GM10847 (cell line): ENCODE data around the gene PLEKHA3.

ENCODE experiments used
- POLR2A ChIP-seq: IDR thresholded peaks from 2 replicates; pipeline ENCODE4 v1.6.1; 2011; ENCODE audit not compliant: insufficient read length; ENCODE audit errors: extremely low read depth

PLEKHA3 gene

DNA sequence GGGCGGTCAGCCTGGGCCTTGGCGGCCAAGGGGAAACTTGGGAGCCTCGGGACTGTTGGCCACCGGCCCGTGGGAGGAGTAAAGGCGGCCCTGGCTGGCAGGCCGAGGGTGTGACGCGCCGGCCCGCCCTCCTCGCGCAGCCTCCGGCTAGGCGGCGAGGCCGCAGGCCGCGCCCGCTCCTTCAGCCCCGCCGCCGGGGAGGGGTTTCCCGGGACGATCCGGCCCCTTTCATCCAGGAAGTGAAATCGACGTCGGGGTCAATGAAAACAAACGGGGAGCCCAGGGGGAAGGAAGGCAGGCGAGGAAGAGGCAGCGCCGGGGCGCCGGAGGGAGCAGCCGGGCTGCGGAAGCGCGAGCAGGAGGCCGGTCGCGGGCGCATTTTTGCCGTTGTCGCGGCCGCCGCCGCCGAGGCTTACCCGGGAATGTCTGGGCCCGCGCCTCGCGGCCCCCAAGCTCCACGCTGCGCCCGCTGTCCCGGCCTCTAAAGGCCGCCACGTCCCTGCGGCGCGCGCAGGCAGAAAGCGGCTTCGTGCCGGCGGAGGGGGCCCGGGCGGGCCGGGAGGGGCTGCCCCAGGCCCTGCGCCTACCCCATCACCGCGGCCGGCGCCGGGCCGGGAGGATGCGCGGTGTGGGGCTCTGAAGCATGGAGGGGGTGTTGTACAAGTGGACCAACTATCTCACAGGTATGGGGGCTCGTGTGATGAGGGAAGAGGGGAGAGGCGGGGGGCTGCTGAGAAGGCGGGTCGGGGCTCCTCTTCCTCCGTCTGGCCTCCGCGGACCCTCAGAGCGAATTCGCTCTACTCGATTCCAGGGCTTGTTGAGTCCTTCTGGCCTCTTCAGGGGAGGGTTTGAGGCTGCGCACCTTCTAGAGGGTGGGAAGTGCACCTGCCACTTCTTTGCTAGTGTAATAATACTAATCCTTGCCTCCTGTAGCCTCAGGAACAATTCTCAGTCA lies at the start of gene PLEKHA3:
Gene PLEKHA3 (plus strand): TSS at position 231 of the 955 bp plus-strand sequence. CDS start 413 bp downstream, at position 644.
- TF ChIP-seq POLR2A, result peak; percentile 19

DNA sequence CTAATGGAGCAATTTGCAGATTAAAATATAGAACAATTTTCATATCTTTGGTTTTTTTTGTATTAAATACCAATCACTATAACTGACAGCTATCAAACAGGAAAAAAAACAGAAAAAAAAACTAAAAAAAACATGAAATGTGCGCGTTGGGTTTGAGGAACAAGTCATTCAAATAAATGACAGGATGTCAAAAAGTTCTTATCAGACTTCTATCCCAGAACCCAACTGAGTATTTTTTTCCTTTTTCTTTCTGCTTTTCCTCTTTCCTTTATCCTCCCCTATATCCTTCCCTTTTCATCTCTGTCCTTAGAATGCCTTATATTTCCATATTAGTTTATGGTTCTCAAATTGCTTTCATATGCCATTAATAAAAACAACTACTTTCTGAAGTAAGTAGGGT lies 43.6 kb upstream of the PLEKHA3 start:
- no peak for TF ChIP-seq POLR2A

DNA sequence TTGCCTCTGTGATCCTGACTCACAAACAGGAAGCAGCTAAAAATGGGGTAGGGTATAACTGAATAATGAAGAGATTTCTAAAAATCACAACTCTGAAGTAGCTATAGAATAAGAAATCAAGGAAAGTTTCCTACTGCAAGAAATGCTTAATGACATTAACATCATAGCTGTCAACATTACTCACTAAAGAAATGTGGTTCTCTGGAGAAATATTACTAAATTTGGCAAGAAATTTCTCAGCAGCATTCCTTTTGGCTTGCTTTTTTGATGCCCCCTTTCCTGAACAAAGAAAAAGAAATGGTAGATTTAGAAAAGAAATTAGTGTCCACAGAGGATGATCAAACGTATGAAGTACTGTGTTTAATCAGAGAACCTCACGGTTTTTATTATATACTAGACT lies 38.8 kb upstream of the PLEKHA3 start:
- TF ChIP-seq POLR2A, result no peak

DNA sequence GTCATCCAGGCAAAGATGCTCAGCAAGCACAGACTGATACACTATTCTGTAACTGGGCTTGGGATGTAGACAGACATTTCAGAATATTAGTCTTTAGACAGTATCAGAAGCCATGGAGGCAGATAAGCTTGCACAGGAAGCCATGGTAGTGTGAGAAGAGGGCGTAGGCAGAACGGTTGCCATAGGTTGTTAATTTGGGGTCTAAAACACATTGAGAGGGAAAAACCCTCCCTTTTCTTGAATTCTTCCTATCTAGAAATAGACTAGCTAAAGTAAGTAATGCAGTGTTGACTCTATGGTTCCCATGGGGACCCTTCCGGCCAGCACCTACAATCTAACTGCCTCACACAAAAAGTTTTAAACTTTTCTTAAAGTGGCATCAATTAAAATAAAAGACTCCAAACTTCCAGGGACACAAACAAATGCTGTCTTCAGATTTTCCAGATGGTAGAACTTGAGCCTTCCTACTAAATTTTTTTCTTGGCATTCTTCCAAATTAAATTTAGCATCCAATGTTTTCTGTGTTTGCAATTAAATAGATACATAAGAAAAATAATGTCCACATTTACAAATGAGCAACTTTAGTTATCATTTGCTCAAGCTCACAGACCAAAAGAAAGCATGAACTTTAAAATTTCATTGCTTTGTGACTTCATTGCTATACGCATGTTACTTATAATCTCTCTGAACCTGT lies 31.1 kb upstream of the PLEKHA3 start:
- no peak for TF ChIP-seq POLR2A

DNA sequence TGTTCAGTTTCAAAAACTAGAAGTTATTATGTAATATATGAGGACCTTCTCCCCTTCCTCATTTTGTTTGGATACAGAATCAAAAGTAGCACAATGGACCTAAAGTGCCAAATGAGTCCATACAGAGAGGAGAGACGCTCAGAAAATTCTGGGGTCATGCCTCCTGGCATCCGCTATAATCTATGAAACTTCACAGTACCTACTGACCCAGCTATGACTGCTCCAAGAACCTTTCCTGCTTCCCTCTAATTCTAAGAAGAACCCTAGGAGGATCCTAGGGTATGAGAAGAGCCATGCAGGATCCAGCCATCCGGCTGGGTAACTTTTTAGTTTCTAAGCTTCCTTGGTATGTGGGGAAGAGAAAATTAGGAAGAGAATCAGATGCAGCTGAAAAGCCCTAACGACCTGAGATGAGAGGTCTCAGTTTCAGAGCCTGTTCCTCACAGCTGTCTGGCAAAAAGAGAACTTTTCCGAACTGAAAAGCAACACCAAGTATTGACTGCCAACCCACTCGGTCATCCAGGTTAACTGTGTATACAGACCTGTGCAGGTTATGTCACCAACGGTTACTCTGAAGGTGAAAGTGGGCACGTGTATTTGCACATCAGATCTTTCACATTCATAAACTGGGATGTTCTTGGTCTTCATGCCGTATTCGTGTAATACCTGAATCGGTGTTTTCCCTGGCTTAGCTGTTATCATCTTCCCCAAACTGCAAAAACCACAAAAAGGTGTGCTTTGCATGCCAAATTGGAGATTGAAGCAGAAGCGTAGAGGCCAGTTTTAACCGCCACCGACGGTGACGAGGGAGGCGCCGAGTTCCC lies 30.3 kb upstream of the PLEKHA3 start:
- no peak for TF ChIP-seq POLR2A

DNA sequence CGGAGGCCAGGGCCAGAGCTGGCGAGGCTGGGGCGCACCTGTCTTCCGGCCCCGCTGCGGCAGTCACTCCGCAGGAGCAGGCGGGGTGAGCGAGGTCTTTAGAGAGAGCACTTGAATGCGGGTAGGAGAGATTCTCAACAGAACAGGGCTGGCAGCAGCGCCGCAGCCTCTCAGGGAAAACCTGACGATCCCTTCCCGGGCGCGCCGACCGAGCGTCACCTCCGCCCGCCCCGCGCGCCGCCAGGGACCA lies 29.8 kb upstream of the PLEKHA3 start:
- no peak for TF ChIP-seq POLR2A

DNA sequence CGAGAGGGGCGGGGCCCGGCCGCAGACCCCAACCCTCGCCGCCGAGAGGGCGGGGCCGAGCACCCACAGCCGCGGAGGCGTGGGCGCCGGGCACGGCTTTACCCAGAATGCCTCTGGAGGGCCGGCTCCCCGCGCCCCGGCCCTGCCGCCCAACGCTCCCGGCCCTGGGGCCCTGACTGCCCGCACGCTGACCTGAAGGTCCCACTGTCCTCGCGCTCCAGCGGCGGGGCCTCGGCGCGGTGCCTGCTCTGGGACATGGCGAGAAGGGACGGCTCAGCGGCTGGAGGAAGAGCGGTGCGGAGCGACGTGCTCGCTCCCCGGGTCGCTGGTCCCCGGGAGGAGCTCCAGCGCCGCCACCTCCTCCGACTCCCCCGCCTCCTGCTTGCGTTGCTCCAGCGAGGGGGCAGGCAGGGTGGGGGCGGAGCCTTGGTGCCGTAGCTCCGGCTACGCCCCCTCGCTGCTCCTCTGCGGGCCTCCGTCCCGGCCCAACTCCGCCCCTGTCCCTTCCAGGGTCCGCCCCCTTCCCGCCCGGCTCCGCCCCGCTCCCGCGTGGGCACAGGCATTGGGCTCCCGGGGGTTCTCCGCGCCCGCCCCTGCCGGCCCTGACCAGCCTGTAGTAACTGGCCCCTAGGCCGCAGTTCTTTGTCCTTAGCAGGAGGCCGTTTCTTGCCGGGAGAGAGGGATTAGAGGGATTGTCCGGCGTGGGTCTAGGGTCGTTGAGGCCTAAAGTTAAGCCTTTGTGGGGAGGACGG lies 29.3 kb upstream of the PLEKHA3 start, which contains the start of the genes PJVK and PRKRA:
Gene PJVK (plus strand): TSS at position 605 of the 752 bp plus-strand sequence. CDS start 2,032 bp downstream, outside the sequence.
Gene PRKRA (minus strand): TSS at position 402 of the 752 bp plus-strand sequence. CDS start 145 bp downstream, at position 257.
- peak; percentile 79 for TF ChIP-seq POLR2A

DNA sequence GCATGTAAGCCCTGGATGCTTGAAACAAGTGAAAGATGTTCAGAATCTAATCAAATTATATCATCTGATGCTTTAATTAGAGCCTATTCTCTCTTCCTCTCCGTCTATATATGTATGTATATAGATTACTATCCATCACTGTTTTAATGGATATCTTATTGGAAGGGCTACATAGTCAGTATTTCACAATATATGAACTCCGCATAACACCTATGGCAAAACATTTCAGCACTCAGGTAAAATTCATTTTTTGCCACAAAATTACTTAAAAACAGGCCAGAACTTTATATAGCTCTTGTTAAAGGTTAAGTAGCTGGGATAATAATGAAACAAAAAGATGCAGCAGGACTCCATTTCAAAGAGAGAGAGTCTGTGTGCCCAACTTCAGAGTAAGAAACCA lies 27.9 kb upstream of the PLEKHA3 start:
- no peak for TF ChIP-seq POLR2A

DNA sequence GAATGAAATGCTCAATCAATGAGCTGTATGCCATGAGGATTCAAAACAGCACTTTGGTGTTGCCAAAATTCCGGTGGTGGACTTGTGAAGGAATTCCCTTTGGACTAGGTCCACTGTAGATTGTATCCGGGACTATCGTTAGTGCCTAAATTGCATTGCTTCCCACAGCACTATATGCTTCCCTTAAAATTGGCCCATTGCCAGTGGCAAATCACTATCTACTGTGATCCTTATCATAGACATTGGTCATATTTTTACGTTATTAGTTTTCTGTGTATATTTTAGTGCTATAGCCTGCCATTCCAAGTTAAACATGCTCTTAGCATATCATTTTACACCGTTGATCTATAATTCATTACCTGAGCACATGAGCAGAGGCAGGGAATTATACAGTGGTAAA lies 27.4 kb upstream of the PLEKHA3 start:
- no peak for TF ChIP-seq POLR2A

DNA sequence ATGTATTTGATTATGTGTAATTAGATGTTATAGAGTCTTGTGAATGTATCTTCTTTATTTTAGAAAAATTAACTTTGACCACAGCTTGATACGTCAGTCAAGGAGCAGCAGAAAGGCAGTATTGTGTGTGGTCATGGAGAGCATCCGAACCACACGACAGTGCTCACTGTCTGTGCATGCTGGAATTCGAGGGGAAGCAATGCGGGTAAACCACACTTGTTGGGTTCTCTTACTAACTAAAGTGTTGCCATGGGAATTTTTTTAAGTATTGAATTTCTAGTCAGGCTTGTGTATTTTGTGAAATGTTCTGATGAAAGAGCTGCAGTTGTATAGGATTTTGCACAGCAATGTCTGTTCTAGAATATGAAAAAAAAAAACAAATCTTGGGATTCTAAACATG lies 24.3 kb upstream of the PLEKHA3 start:
- TF ChIP-seq POLR2A, result no peak

DNA sequence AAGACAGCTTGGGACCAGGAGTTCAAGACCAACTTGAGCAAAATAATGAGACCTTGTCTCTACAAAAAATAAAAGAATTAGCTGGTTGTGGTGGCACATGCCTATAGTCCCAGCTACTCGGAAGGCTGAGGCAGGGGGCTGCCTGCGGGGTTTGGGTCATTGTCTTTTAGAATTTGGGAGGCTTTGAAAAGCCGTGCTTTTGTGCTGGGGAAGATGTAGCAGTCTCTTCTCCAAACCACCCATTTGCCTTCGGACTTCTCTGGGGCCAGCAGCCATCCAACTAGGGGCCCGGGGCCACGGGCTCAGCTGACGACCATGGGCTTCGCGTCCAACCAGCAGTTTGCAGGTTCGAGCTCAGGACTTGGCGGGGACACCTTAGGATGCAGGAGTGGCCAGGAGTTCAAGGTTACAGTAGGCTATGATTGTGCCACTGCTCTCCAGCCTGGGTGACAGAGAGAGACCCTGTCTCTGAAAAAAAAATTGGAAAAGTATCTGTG lies 22.8 kb upstream of the PLEKHA3 start:
- TF ChIP-seq POLR2A, result no peak

DNA sequence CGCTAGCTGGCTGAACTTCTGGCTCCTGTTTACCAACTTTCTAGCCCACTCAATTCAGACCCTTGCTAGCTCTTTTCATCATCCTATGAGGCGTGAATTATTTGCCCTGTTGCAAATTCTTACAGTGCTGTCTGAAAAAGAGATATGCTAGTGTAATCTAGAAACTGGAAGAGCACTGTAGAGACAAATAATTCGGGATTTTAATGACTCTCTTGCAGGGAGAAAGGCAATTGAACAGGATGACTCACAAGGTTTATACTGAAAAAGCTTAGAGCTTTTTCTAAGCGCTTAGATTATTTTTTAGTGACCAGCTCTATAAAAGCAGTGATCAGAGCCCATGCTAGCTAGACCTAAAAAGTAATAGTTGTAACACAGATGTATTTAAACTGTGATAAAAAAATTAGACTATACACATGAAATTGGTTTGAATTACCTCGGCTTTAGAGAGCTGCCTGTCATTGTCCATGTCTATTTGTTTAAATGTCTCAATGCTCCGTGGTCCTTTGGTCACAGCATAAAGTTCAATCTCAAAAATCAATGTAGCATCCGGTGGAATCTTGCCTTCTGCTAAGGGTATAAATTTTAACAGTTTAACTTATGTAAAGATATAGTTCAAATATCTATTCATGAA lies 10.9 kb upstream of the PLEKHA3 start:
- no peak for TF ChIP-seq POLR2A

DNA sequence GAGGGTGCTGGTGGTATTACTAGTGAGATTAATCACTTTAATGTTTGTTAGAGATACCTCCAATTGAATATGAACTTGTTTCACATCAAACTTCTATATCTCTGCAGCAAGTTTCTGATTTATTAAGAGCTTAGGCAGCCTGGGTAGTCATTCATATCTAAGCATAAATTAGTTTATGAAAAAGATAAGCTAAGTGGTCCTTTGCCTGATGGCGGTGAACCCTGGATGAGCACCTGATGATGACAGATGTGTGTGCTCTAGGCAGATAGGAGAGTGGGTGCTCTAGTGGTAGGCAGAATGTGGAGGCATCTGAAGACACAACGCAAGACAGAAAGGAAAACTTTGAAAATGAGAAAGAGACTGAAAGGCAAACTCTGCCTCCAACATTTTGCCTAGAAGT lies 6.9 kb upstream of the PLEKHA3 start:
- no peak for TF ChIP-seq POLR2A

DNA sequence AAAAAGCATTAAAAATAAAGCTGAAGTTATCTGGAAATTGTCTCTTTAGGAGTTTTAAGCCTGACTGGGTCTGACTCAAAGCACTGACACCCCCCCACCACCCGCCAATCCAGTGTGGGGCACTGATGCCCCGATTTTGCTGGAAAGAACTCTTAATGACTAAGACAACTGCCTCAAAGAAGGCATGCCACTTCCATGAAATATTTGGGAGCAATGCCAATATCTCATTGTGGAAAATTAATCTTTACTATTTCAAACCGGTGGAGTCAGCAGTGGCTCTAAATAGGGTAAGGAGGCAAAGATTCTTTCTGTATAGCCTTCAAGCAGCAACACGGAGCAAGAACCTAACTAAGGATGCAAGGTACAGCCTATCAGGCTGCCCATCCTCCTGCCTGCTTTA lies 6.3 kb upstream of the PLEKHA3 start:
- no peak for TF ChIP-seq POLR2A
